Stimulated activated CD4-positive, alpha-beta T cell treated with anti-CD3 and anti-CD28 coated beads, Interleukin-15, amount 100 ng/mL, for 24 hours (primary cell): ENCODE results near the gene UTP25.
"Not testable (repeated sequence)": the region's sequence is repeated elsewhere in the genome, so short reads cannot be mapped to it uniquely, and the experiment has no call there.

Experiments used
- DNase-seq: peaks from one replicate; pipeline ENCODE4 v3.0.0-alpha.2; 2020

Gene UTP25

GRCh38 chr1:209899948-209900347 lies 72.2 kb downstream of the UTP25 start:
- peak; percentile 49 for DNase-seq

- no peak for DNase-seq
Observed at GRCh38 chr1:209900734-209901133, 73.0 kb downstream of the UTP25 start.

GRCh38 chr1:209901211-209901610 lies 73.4 kb downstream of the UTP25 start:
- no peak for DNase-seq

- DNase-seq: not testable (repeated sequence)
Observed at GRCh38 chr1:209904774-209905173, 77.0 kb downstream of the UTP25 start.
